GM19324 (cell line): ENCODE measurements around the gene SLC15A1.
A peak's percentile ranks its signal among the peaks of the same experiment; 100 is the strongest.

Experiments
- ATAC-seq: cut with Tn5 transposase; IDR thresholded peaks from one replicate; pipeline ENCODE4 v1.9.1; 2021; ENCODE audit warnings: mild to moderate bottlenecking, moderate library complexity; ENCODE audit not compliant: unreplicated experiment, low FRiP score

SLC15A1 gene

DNA sequence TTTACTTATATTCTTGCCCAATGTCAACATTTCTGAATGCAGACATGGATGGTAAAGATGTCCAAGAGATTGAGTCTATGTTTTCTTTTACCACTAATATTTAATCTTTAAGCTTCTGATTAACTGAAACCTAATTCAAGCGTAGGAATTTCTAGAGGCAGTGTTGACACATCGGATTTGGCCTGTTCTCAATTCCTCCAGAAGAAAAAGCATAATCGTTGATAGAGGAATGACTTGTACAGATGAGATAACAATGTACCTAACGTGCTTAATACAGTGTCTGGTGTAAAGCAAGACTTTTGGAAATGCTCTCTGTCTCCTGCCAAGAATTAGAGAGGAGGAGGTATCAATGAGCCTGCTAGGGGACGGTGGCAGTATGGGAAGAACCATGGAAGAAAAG lies 35.2 kb downstream of the SLC15A1 start:
- ATAC-seq = no peak

DNA sequence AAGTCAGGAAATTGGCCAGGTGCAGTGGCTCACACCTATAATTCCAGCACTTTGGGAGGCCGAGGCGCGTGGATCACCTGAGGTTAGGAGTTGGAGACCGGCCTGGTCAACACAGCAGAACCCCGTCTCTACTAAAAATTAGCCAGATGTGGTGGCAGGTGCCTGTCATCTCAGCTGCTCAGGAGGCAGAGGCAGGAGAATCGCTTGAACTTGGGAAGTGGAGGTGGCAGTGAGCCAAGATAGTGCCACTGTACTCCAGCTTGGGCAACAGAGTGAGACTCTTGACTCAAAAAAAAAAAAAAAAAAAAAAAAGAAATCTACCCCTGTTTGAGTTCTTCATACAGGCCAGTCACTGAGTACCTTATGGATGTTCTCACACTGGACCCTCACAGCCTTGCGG lies 42.0 kb downstream of the SLC15A1 start:
- ATAC-seq = no peak

DNA sequence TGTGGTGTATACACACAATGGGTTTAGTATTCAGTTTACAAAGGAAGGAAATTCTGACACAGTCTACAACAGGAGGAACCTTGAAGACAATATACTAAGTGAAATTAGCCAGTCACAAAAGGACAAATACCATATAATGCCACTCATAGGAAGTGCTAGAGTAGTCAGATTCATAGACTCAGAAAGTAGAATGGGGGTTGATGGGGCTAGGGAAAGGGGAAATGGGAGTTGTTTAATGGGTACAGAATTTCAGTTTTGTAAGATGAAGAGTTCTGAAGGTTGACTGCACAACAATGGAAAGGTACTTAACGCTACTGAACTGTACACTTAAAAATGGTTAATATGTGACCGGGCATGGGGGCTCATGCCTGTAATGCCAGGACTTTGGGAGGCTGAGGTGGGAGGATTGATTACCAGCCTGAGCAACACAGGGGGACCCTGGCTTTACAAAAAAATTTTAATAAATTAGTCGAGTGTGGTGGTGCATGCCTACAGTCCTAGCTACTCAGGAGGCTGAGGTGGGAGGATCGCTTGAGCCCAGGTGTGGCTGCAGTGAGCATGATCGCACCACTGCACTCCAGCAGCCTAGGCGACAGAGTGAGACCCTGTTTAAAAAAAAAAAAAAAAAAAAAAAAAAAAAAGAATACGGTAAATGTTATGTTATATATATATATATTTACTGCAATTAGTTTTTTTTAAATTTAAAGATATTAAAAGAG lies 45.0 kb downstream of the SLC15A1 start:
- no peak for ATAC-seq

DNA sequence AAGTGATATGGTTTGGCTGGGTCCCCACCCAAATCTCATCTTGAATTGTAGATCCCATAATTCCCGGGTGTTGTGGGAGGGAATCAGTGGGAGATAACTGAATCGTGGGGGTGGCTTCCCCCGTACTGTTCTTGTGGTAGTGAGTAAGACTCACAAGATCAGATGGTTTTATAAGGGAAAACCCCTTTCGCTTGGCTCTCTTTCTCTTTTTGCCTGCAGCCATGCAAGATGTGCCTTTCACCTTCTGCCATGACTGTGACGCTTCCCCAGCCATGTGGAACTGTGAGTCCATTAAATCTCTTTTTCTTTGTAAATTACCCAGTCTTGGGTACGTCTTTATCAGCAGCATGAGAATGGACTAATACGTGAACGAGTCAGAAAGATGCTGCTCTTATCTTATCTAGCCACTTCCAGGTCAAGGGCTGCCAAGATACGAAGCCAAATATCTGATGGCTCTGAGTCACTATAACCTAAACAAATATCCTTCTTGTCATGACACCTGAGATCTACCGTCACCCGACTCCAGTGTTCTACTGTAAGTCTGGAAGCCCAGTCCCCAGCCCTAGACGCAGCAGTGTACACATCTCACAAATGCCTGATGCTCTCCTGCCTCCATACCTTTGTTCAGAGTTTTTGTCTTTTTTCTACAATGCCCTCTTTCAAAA lies 45.9 kb downstream of the SLC15A1 start:
- no peak for ATAC-seq

GRCh38 chr13:98697791-98698190 lies 54.7 kb downstream of the SLC15A1 start:
- no peak for ATAC-seq

DNA sequence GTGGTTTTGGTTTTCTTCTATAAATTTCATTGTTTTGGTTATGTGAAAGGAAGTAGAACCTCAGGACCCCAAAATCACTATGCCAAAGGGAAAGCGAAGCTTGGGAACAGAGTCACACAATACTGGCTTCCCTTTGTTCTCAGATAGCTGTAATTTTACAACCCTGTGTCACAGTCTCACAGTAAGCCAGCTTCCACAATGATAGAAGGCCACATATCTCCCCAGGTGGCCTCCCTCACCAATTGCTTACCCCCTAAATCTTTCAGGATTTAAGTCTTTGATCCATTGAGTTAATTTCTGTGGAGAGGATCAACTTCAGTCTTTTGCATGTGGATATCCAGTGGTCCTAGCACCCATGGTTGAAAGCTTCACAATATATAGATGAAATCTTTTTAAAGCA lies 58.7 kb downstream of the SLC15A1 start:
- no peak for ATAC-seq

DNA sequence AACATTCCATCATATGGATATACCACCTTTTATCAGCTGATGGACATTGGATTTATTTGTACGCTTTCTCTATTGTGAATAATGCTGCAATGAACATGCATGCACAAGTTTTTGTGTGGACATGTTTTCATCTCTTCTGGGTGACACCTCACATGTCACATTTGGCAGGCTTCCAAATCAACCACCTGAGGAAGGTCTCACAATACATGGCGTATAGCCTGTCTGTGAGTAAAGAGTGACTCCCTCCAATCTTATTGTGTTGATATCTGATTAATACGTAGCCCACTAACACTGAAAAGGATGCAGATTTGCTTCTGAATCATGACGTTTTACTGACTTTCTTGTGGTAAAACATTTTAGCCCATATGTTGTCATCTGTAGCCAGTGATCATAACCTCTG lies 61.1 kb downstream of the SLC15A1 start:
- ATAC-seq = no peak

- no peak for ATAC-seq
Measured at GRCh38 chr13:98690348-98691022, 62.0 kb downstream of the SLC15A1 start.

GRCh38 chr13:98689347-98689968 lies 63.0 kb downstream of the SLC15A1 start:
- no peak for ATAC-seq

- ATAC-seq = no peak
Measured at GRCh38 chr13:98688373-98688772, 64.1 kb downstream of the SLC15A1 start.

- ATAC-seq = no peak
Measured at GRCh38 chr13:98687319-98687718, 65.2 kb downstream of the SLC15A1 start.

GRCh38 chr13:98686270-98686669 lies 66.2 kb downstream of the SLC15A1 start:
- no peak for ATAC-seq

DNA sequence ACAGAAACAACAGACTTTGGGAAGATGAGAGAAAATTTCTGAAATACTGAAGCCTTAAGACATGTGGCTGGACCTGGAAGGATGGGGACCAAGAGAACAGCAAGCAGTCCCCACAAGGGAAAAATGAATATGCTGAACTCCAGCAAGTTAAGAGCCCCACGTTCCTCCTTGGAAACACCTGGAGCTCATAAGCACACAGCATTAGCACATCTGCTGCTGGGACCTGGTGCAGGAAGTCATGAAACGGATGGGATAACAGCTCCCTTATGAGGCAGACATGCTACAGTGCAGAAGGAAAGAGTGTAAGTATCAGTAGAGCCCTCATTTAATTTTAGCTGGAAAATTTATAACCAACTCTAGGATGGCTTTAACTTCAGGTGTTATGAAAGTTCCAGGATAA lies 67.3 kb downstream of the SLC15A1 start:
- no peak for ATAC-seq

DNA sequence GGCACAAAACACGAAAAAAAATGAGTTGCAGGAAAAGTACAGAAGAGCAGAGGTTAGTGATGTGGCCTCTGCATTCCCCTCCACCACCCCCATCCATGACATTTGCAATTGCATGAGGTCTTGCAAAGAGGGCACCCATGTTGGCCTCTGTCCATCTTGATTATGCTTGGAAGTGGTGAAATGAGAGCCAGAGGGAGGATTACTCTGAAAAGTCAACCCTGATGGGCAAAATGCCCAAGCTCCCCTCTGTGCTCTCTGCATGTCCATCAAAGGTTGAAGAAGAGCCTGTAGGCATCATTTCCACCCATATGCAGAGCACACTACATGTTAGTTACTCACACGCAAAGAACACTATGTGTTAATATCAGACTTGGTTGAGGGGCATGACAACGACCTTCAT lies 71.4 kb downstream of the SLC15A1 start:
- ATAC-seq = no peak

- ATAC-seq = no peak
Measured at GRCh38 chr13:98678741-98679140, 73.7 kb downstream of the SLC15A1 start.

DNA sequence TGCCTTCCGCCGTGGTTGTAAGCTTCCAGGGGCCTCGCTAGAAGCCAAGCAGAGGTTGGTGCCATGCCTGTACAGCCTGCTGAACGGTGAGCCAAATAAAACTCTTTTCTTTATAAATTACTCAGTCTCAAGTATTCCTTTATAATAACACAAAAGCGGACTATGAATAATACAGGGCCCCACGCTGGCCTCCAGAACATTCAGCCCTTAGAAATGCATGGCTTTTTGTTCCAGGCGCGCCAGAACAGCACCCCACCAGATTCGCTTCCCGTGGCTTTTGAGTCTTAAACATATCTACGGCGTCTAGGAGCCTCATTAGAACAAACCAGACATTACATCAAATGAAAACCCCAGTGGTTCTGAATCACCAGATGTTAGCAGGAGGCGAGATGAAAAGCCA lies 75.1 kb downstream of the SLC15A1 start:
- no peak for ATAC-seq

GRCh38 chr13:98676239-98676638 lies 76.2 kb downstream of the SLC15A1 start:
- no peak for ATAC-seq

DNA sequence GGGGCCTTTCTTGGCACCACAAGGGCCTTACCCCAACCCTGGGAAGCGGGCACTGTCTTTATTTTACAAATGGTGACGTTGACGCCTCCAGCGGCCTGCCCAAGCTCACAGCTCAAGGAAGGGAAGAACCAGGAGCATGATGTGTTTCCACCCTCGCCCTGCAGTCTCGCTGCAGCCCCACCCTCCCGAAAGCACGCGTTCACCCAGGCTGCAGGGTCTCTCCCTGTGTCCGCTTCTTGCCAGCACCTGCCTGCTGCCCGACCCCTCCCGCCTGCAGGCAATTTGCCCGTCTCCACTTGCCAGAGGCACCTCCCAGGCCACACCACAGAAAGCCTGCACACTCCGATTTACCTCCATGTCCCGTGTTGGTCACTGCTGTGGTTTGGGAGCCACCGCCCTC lies 76.6 kb downstream of the SLC15A1 start:
- ATAC-seq = no peak

- ATAC-seq = no peak
Measured at GRCh38 chr13:98675066-98675465, 77.4 kb downstream of the SLC15A1 start.

DNA sequence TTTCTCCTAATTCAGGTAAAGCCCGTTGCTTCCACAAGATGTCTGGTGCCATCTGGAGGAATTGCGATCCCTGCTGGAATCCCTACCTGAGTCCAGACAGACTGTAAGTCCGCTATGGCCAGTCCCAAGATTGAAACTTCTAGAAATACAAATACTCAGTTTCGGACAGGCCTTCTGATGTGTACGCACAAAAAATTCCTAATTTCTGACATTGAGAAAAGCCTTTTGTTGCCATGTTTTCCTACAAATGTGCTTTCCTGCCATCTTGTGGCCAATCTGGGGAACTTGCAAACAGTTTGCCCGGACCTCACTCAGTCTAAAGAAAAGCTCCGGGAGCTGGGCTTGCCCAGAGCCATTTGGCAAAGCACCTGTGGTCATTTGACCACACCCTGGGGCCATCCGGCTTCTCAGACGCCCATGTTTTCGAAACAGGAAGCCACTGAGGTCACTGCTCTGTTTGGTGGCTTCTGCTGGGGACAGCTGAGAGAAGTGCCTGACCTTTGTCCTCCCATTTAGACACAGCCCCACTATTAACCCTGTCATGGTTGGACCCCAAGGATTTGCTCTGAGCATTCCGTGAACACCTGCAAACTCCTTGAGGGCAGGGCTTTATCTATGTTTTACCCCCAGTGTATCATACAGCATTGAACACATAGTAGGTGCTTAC lies 79.4 kb downstream of the SLC15A1 start:
- ATAC-seq = peak; percentile 73

DNA sequence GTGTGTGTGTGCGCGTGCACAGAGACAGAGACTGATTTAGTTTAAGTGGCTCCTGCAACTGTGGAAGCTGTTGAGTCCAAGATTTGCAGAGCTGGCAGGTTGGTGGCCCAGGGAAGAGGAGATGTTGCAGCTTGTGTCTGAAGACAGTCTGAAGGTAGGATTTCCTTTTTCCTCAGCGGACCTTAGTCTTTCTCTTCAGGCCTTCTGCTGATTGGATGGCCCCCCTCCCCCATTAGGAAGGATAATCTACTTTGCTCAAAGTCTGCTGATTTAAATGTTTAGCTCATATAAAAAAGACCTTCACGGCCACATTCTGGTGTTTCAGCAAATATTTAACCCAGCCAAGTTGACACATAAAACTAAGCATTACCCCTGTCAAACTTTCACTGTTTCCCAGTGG lies 84.3 kb downstream of the SLC15A1 start:
- ATAC-seq = no peak
